Suppressor macrophage treated with lipopolysaccharide for 4 hours (primary cell): ENCODE results near the gene NMNAT1.
A peak's percentile ranks its signal among the peaks of the same experiment; 100 is the strongest.
"Not testable (repeated sequence)": the region's sequence is repeated elsewhere in the genome, so short reads cannot be mapped to it uniquely, and the experiment has no call there.

Experiments used
- DNase-seq: peaks from one replicate; pipeline ENCODE4 v3.0.0-alpha.2; 2020

The NMNAT1 gene

GRCh38 chr1:9942939-9943788 lies at the start of gene NMNAT1, which contains the start of gene LZIC:
NMNAT1 (plus strand) TSS chr1:9943475; CDS start chr1:9972074, 28,599 bp downstream.
LZIC (minus strand) TSS chr1:9943391; CDS start chr1:9936619, 6,772 bp downstream.
- peak; percentile 97 for DNase-seq

- DNase-seq: no peak
Observed at GRCh38 chr1:9894115-9894514, 49.2 kb upstream of the NMNAT1 start.

- peak; percentile 89 for DNase-seq
Observed at GRCh38 chr1:9900142-9901043, 42.9 kb upstream of the NMNAT1 start.

GRCh38 chr1:9901148-9902059 lies 41.9 kb upstream of the NMNAT1 start:
- no peak for DNase-seq

- DNase-seq: no peak
Observed at GRCh38 chr1:9902060-9902452, 41.2 kb upstream of the NMNAT1 start.

GRCh38 chr1:9903801-9904527 lies 39.3 kb upstream of the NMNAT1 start:
- no peak for DNase-seq

- DNase-seq: no peak
Observed at GRCh38 chr1:9904596-9904995, 38.7 kb upstream of the NMNAT1 start.

- DNase-seq: no peak
Observed at GRCh38 chr1:9905010-9905409, 38.3 kb upstream of the NMNAT1 start.

- no peak for DNase-seq
Observed at GRCh38 chr1:9906466-9906865, 36.8 kb upstream of the NMNAT1 start.

GRCh38 chr1:9907441-9907840 lies 35.8 kb upstream of the NMNAT1 start:
- no peak for DNase-seq

- DNase-seq: no peak
Observed at GRCh38 chr1:9908871-9909233, 34.4 kb upstream of the NMNAT1 start.

GRCh38 chr1:9909234-9910046 lies 33.8 kb upstream of the NMNAT1 start:
- no peak for DNase-seq

- DNase-seq: no peak
Observed at GRCh38 chr1:9910076-9910422, 33.2 kb upstream of the NMNAT1 start, which contains the start of gene CTNNBIP1. CTNNBIP1 (minus strand) TSS chr1:9910269; CDS start chr1:9872064, 38,205 bp downstream.

- peak; percentile 100 for DNase-seq
Observed at GRCh38 chr1:9910423-9911178, 32.7 kb upstream of the NMNAT1 start.

GRCh38 chr1:9912264-9912936 lies 30.9 kb upstream of the NMNAT1 start:
- DNase-seq: no peak

GRCh38 chr1:9914610-9914937 lies 28.7 kb upstream of the NMNAT1 start:
- DNase-seq: no peak

- DNase-seq: no peak
Observed at GRCh38 chr1:9916452-9916851, 26.8 kb upstream of the NMNAT1 start.

GRCh38 chr1:9917495-9917894 lies 25.8 kb upstream of the NMNAT1 start:
- DNase-seq: not testable (repeated sequence)

GRCh38 chr1:9917901-9918300 lies 25.4 kb upstream of the NMNAT1 start:
- no peak for DNase-seq

GRCh38 chr1:9920606-9921005 lies 22.7 kb upstream of the NMNAT1 start:
- DNase-seq: no peak
